Cardiac fibroblast (primary cell): Measurements from ENCODE around the gene DDX23.

Experiments
- DNase-seq, 2 donors: peaks; one replicate each; pipeline versions ENCODE4 v3.0.0 to v3.0.0-alpha.2; 2010; ENCODE audit warnings: low read depth in 2 of 2
- H3K4me3 ChIP-seq, 2 donors: replicated peaks in 1 of 2; 1 replicate in 1 of 2; 2 replicates in 1 of 2; pipeline ENCODE4 v1.5.1; 2011; ENCODE audit warnings: low read depth in 2 of 2, low read length in 2 of 2, mild to moderate bottlenecking in 2 of 2, moderate library complexity in 1 of 2
- TF ChIP-seq, protein P1 (sequence below): IDR thresholded peaks from one replicate; pipeline ENCODE4 v1.5.1; 2011; ENCODE audit warnings: low read depth, mild to moderate bottlenecking, low read length, inconsistent platforms

Gene DDX23

DNA sequence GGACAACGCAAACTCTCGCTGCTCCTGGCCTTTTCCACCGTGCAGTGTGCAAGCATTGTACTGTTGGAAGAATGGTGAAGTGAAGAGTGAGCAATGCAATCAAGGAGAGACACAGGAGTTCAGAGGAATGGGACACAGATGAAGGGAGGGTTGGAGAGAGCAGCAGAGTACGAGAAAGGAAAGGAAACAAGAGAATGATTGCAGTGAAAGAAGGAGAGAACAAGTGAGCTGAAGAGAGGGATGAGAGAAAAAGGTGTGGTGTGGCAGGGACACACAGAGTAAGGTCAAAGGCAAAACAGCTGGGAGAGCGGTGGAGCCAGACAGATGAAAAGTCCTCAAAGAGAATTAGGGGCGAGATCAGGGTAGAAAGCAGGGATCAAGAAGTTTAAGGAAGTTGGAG, 20.7 kb downstream of the DDX23 start:
- no peak overlapping the region for H3K4me3 ChIP-seq
- no peak for DNase-seq
- TF ChIP-seq, protein P1, sequence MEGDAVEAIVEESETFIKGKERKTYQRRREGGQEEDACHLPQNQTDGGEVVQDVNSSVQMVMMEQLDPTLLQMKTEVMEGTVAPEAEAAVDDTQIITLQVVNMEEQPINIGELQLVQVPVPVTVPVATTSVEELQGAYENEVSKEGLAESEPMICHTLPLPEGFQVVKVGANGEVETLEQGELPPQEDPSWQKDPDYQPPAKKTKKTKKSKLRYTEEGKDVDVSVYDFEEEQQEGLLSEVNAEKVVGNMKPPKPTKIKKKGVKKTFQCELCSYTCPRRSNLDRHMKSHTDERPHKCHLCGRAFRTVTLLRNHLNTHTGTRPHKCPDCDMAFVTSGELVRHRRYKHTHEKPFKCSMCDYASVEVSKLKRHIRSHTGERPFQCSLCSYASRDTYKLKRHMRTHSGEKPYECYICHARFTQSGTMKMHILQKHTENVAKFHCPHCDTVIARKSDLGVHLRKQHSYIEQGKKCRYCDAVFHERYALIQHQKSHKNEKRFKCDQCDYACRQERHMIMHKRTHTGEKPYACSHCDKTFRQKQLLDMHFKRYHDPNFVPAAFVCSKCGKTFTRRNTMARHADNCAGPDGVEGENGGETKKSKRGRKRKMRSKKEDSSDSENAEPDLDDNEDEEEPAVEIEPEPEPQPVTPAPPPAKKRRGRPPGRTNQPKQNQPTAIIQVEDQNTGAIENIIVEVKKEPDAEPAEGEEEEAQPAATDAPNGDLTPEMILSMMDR, result no peak

GRCh38 chr12:48828841-48829575, 23.0 kb downstream of the DDX23 start:
- H3K4me3 ChIP-seq, result no peak overlapping the region
- DNase-seq, result no peak
- TF ChIP-seq, protein P1, result no peak

- no peak for DNase-seq
- TF ChIP-seq, protein P1, result no peak
- no peak overlapping the region for H3K4me3 ChIP-seq
These were observed 23.7 kb downstream of the DDX23 start for GRCh38 chr12:48828293-48828692.

- TF ChIP-seq, protein P1, result no peak
- no peak overlapping the region for H3K4me3 ChIP-seq
These were observed 24.4 kb downstream of the DDX23 start for GRCh38 chr12:48827513-48828096.

GRCh38 chr12:48827026-48827425, 24.9 kb downstream of the DDX23 start:
- DNase-seq, result no peak
- TF ChIP-seq, protein P1, result no peak

More at GRCh38 chr12:48827513-48828096, 24.4 kb downstream of the DDX23 start:
- no peak for DNase-seq

DNA sequence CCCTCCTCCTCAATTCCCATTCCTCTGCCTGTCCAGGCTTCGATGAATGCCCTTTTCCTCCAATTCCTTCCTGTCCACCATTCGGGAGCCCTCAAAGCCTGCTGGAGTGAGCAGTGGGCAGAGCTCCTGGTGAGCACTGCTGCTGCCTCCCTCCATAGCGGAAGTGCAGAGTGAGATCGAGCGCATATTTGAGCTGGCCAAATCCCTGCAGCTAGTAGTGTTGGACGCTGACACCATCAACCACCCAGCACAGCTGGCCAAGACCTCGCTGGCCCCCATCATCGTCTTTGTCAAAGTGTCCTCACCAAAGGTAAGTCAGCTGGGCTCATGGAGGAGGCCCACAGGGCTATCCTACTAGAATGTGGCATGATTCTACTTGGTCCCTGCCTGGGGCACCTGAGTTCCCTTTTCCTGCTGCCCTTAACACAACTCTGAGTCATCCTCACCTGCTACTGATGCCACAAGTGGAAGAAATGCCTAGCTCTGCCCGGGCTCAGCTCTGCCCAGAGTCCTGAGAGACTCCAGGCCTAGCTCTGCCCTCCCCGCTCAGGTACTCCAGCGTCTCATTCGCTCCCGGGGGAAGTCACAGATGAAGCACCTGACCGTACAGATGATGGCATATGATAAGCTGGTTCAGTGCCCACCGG, 25.6 kb downstream of the DDX23 start:
- H3K4me3 ChIP-seq, result no peak overlapping the region
- no peak for DNase-seq
- TF ChIP-seq, protein P1, result no peak

More at GRCh38 chr12:48827026-48827425, 24.9 kb downstream of the DDX23 start:
- no peak overlapping the region for H3K4me3 ChIP-seq
